Measurements from ENCODE around the gene CHST2.
"Not testable (repeated sequence)": the region's sequence is repeated elsewhere in the genome, so short reads cannot be mapped to it uniquely, and the experiment has no call there.

CHST2 gene

GRCh38 chr3:143134471-143134870 is 14.9 kb downstream of the CHST2 start:
- DNase-seq (ENCODE audit: low read depth), result no peak

- no peak for DNase-seq (ENCODE audit: low read depth)
Observed at GRCh38 chr3:143135150-143135549, 15.6 kb downstream of the CHST2 start.

DNA sequence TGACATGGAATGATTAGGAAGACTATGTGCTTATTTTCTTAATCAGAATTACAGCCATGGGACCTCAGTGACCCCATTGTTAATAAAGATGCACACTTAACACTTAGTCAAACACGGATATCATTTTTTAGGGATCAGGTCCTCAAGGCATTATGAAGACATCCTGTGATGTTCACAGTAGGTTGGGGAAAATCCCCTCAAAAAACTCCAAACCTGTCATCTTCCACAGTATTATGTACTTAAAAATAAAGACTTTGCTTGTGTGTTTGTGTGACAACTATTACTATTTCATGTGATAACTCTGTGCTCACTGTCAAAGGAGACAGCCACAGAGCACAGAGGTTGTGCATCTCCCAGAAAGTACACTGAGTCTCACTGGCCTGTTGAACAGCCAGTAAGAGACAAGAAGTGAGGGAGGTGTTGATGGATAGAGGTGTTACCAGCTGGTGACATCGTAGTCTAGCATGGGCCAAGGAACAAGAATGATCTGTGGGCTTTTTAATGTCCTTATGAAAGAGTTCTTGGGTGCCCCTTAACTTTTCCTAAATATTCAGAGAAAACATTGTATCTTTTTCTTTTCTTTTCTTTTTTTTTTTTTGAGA is 18.0 kb downstream of the CHST2 start:
- no peak for DNase-seq (ENCODE audit: low read depth)

- DNase-seq (ENCODE audit: low read depth), result no peak
Observed at GRCh38 chr3:143138953-143139352, 19.4 kb downstream of the CHST2 start.

GRCh38 chr3:143139762-143140161 is 20.2 kb downstream of the CHST2 start:
- no peak for DNase-seq (ENCODE audit: low read depth)

- no peak for DNase-seq (ENCODE audit: low read depth)
Observed at GRCh38 chr3:143140550-143140949, 21.0 kb downstream of the CHST2 start.

GRCh38 chr3:143142354-143142753 is 22.8 kb downstream of the CHST2 start:
- DNase-seq (ENCODE audit: low read depth), result no peak

DNA sequence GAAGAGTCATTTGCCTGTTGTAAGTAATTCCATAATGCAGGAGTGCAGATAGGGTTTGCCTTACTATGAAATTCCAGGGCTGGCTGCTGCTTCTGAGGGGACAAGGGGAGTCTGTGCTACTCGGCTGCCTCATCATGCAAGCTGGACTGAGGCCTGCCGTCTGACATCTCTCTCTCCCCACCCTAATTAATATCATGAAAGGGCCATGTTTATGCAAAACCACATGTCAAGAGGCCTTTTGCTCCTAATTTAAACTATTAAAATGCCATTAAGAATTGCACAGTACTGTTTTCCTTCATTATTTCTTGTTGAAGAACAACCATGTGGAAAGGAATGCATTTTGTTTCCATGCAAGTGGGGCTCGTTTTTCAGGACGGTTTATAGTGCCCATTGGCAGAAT is 26.3 kb downstream of the CHST2 start:
- no peak for DNase-seq (ENCODE audit: low read depth)

GRCh38 chr3:143146486-143147274 is 27.1 kb downstream of the CHST2 start:
- DNase-seq (ENCODE audit: low read depth), result no peak

DNA sequence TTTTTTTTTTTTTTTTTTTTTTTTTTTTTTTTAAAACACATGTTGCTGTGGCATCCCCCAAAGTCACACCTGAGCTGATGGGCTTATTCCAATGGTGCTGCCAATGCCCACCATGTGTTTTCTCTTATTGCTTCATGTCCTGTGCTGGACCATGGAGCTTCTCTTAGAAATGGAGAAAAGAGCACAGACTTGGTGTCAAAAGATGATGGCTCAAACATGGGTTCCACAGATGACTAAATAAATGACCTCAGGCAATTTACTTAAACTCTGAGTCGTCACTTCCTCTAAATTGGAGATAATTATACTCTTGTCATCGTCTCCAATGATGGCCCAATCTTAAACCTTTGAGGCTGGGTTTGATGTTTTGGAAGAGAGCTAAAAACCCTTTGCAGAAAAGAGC is 28.1 kb downstream of the CHST2 start:
- DNase-seq (ENCODE audit: low read depth), result no peak

- DNase-seq (ENCODE audit: low read depth), result no peak
Observed at GRCh38 chr3:143150071-143150470, 30.5 kb downstream of the CHST2 start.

GRCh38 chr3:143151004-143151731 is 31.6 kb downstream of the CHST2 start:
- no peak for DNase-seq (ENCODE audit: low read depth)

GRCh38 chr3:143152043-143152442 is 32.5 kb downstream of the CHST2 start:
- no peak for DNase-seq (ENCODE audit: low read depth)

DNA sequence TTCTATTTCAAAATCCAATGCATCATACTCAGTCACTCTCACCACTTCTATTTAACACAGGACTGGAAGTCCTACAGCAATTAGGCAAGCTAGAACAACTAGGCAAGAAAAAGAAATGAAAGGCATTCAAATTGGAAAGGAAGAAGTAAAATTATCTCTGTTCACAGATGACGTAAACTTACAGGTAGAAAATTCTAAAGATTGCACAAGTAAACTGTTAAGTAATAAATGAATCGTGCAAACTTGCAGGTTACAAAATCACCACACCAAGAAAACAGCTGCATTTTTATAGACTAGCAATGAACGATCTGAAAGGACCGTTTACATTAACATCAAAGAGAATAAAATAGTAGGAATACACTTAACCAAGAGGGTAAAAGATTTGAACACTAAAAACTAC is 36.2 kb downstream of the CHST2 start:
- DNase-seq (ENCODE audit: low read depth), result no peak

DNA sequence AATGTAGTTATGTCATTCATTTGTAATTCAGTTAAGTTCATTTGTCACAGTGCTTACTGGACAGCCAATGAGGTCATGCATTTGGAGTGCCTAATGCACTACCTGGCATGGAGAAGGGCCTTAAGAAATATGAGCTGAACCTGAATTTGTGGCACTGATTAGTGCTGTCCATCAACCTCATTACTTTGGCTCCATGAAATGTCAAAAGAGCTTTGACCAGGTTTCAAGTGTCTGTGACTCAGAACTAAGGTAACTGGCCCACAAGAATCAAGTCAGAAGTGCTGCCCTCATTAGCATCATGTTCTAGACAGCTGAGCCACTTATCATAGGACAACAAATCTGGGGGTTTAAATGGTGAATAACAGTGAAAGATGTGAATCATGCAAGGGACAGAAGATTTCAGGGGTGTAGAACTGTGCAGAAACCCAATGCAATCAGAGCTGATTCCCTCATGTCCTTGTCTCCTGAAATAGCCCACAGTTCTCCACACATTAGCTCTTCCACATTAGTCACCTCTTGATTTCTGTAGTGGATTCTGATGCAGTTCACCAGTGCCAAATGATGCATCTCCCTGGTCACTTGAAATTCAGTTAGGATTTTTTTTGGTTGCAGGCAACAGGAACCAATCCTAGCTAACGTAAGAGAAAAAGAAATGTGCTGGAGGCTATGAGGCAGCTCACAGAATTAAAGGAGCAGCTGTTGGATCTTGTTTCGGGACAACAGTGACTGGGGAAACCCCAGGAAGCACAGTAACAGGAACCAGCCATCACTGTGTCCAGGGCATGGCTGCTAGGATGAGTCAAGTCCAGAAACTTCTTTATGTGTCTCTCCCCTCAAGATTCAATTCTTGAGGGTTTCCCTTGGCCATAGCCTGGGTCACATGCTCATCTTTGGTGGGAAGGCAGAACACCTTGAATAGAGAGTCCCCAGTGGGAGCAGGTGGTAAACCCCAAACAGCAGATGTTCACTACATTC is 38.7 kb downstream of the CHST2 start:
- no peak for DNase-seq (ENCODE audit: low read depth)

DNA sequence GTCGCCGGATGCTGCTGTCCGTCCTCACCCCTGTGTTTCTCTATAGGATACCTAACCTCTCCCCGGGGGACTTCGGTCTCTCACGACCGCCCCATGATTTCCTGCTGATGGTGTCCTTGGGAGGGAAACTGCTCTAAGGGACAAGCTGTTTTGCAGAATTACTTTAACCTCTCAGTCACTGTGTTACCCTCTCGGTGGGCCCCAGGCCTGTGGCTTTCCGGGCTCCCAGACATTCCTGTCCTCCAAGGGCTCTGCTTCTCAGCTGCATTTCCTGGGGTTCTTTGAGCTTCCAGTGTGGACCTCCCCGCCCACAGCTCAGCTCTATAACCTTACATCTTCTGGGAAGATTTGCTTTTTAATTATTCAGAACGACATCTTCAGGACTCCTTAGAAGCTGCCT is 40.9 kb downstream of the CHST2 start:
- no peak for DNase-seq (ENCODE audit: low read depth)

DNA sequence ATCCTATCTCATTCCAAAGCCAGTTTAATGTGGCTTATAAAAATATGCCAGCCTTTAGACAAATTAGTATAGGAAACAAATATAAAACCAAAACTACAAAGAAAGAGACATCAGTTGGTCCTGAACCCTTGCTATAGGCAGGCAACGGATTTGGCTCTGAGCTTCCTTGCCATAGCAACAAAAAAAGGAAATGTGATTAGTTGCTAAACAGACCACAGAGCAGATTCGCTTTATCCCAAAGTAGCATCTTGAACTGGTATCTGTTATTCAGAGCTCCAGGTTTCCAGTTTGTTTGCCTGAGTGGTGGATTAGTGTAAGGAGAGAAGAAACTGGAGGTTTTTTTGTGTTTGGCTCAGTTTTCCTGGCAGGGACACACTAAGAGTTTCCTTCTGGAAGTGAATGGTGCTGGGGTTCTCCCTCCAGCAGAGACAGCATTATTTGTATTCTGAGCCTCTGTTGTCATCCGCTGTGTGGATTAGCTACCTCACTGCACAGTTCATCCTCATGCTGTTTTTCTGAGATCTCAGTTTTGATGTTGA is 44.1 kb downstream of the CHST2 start:
- DNase-seq (ENCODE audit: low read depth), result no peak

- DNase-seq (ENCODE audit: low read depth), result no peak
Observed at GRCh38 chr3:143165211-143165610, 45.6 kb downstream of the CHST2 start.

- DNase-seq (ENCODE audit: low read depth), result not testable (repeated sequence)
Observed at GRCh38 chr3:143165612-143166285, 46.2 kb downstream of the CHST2 start.

GRCh38 chr3:143166376-143166775 is 46.8 kb downstream of the CHST2 start:
- no peak for DNase-seq (ENCODE audit: low read depth)
